OCI-LY7 (cell line): ENCODE measurements around the gene P3H1.

Experiments used
- CTCF ChIP-seq: fragments of 200-600 bp; sonication (generic); conservative IDR thresholded peaks from 2 replicates; pipeline ENCODE4 v1.5.1; 2014; ENCODE audit warnings: mild to moderate bottlenecking, antibody characterized with exemption, low read length, moderate library complexity, mixed read lengths
- EZH2phosphoT487 ChIP-seq: fragments of 200-600 bp; sonication (generic); IDR thresholded peaks from 2 replicates; pipeline ENCODE4 v1.6.1; 2018; ENCODE audit warnings: low read depth, borderline replicate concordance, mild to moderate bottlenecking, mixed run types, antibody characterized with exemption, low read length, moderate library complexity, mixed read lengths

- no peak for TF ChIP-seq CTCF
- no peak for TF ChIP-seq EZH2phosphoT487
Measured at GRCh38 chr1:42720868-42721267, 46.0 kb downstream of the P3H1 start.
